ENCODE measurements around the gene PWP2.

Gene PWP2

DNA sequence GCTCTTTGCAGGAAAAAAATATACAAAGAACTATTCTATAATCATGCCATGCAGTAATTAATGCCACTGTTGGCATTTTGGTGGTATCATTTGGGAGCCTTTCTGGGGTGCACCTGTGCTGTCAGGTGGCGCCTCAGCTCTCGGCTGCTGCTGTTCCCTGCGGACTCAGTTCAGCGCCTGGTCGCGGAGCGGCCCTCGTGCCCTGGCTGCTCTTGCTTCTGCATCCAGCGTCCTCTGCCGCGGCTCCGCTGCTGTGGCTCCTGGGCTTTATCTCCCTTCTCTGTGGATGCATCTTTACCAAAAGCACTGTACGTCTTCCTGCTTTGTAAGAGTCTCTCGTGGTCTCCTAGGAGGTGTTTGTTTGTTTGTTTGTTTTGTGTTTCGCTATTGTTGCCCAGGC lies 35.1 kb upstream of the PWP2 start:
- DNase-seq, result no peak
- TF ChIP-seq GATA1 (IDR thresholded peaks at IDR 0.05; ENCODE audit: low read depth, low read length), result no peak
- TF ChIP-seq POLR2A (IDR thresholded peaks at IDR 0.05; ENCODE audit: low read length), result no peak

DNA sequence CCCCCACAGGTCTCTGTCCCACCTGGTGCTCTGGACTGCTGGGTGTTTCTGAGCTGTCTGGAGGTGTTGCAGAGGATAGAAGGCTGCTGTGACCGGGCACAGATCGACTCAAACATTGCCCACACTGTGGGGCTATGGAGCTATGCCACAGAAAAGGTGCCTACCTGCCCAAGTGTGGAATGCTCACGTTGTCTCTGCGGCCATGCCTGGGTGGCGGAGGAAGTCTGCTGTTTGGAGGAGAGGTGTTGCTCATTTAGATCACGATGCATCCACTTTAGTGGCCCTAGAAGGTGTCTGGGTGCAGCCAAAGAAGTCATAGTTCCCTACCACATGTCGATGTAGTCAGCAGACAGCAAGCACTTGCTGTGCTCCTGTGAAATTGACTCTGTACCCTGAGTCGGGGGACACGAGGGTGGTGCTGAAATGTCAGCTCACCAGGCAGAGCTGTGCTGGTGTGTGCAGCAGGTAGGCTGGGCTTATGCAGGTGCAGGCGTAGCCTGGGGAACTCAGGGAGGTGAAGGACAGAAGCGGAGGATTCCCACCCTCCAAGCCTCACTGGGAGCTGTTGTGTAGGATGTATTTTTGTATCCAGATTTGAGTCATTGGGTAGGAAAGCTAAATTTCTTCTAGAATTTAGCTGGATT lies 32.8 kb upstream of the PWP2 start:
- no peak for DNase-seq
- TF ChIP-seq GATA1 (IDR thresholded peaks at IDR 0.05; ENCODE audit: low read depth, low read length), result no peak
- no peak for TF ChIP-seq POLR2A (IDR thresholded peaks at IDR 0.05; ENCODE audit: low read length)

DNA sequence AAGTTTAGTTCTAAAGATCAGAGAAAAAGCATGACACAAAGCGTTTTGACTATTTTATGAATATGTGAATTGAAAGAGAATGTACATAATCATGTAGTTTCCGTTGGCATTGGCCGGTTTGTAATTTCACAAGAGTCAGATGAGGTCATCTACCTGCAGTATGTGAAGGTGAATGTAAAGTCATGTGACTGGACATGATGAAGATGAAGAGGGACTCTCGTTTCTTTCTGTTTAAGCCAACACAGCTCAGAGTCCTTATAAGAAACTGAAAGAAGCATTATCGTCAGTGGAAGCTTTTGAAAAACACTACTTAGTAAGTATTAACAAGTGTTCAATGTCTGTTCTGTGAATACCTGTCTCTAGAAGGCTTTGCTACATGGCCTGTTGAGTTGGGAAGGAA lies 30.9 kb upstream of the PWP2 start:
- TF ChIP-seq GATA1 (IDR thresholded peaks at IDR 0.05; ENCODE audit: low read depth, low read length) (no peak), POLR2A (IDR thresholded peaks at IDR 0.05; ENCODE audit: low read length) (no peak)
- no peak for DNase-seq

DNA sequence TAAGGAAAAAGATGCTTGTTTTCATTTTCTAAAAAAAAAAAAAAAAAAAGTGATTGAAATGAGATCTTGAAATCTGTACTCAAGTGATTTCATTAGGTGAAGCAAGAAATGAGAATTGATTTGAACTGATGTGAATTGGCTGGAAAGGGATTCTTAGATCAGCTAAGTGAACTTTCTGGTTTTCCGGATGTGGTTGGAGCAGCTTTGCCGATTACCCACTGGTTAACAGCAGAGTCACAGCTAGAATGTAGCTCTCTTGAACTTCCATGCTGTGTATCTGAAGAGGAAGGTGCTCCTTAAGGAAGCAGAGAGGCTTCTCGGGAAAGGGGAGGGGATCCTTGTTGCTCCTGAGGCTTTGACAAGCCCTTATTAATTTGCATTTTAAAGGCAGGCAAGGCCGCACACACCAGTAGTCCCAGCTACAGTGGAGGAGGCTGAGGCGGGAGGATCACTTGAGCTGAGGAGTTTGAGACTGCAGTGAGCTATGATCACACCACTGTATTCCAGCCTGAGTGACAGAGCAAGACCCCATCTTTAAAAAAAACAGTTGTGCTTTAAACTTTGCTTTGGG lies 28.7 kb upstream of the PWP2 start:
- DNase-seq, result no peak
- TF ChIP-seq GATA1 (IDR thresholded peaks at IDR 0.05; ENCODE audit: low read depth, low read length), result no peak
- no peak for TF ChIP-seq POLR2A (IDR thresholded peaks at IDR 0.05; ENCODE audit: low read length)

DNA sequence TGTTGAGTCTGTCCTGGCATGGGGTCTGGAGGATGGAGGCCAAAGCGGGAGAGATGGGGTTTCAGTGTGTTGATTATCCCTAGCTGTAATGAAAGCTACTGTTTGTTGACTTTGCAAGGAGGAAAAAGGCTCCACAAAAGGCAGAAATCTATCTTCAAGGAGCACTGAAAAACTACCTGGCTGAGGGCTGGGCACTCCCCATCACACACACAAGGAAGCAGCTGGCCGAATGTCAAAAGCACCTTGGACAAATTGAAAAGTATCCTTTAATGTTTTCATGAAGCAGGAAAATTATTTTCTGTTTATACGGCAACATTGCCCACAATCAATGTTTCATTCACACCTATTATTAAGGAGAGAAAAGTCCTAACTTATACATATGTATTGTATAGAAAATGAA lies 27.8 kb upstream of the PWP2 start:
- no peak for DNase-seq
- TF ChIP-seq GATA1 (IDR thresholded peaks at IDR 0.05; ENCODE audit: low read depth, low read length), result no peak
- no peak for TF ChIP-seq POLR2A (IDR thresholded peaks at IDR 0.05; ENCODE audit: low read length)

DNA sequence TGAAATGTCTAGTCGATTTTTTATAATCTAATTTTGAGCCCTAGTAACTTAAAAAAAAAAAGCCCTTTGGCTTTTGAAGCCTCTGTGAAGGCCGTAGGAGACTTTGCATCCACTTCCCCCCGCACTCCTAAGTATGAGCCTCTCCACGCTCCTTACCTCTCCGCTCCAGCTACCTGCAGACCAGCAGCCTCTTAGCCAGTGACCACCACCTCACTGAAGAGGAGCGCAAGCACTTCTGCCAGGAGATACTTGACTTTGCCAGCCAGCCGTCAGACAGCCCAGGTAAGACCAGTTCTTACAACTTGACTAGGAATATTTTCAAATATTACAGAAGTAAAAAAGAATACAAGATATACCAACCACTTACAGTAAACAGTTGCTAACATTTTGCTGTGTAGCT lies 27.4 kb upstream of the PWP2 start:
- no peak for DNase-seq
- TF ChIP-seq POLR2A (IDR thresholded peaks at IDR 0.05; ENCODE audit: low read length) (no peak), GATA1 (IDR thresholded peaks at IDR 0.05; ENCODE audit: low read depth, low read length) (no peak)

DNA sequence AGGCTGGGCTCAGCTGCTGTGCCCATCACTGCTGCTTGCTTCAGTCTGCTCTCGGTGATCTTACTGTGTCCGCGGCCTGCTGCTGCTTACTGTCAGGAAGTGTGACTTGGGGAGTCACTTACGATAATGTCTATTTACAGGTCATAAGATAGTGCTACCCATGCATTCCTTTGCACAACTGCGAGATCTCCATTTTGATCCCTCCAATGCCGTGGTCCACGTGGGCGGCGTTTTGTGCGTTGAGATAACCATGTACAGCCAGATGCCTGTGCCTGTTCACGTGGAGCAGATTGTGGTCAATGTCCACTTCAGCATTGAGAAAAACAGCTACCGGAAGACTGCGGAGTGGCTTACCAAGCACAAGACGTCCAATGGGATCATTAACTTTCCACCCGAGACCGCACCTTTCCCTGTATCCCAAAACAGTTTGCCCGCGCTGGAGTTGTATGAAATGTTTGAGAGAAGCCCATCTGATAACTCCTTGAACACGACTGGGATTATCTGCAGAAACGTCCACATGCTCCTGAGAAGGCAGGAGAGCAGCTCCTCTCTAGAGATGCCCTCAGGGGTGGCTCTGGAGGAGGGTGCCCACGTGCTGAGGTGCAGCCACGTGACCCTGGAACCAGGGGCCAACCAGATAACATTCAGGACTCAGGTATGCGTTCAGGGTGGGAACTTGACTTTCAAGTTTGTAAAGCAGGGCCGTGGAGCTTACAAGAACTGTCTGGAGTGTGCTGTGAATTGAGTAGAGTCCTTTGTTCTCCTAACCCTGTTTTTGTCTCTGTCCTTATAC lies 24.4 kb upstream of the PWP2 start:
- no peak for DNase-seq

DNA sequence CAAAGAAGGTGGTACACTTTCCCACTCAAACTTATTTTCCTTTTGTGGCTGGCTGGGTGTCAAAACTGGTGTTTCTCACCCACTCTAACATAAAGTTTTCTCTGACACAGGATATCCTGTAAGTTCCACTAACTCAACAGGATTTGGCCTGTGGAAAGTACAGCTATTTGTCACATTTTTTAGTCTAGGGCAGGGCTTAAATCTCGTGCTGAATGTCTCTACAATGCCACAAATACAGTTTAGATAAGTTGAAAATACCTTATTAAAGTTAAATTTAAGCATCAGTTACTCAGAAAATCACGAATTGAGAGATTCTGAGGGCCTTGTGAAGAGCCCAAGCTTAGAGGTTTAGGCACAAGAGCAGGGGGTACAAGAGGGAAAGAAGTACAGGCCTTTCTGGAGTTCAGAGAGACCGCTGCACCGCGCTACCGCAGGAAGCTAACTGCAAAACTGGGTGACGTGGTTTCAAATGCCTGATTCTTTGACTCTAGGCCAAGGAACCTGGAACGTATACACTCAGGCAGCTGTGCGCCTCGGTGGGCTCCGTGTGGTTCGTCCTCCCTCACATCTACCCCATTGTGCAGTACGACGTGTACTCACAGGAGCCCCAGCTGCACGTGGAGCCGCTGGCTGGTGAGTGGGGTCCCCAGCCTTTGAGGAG lies 23.4 kb upstream of the PWP2 start:
- no peak for DNase-seq
- TF ChIP-seq GATA1 (IDR thresholded peaks at IDR 0.05; ENCODE audit: low read depth, low read length) (no peak), POLR2A (IDR thresholded peaks at IDR 0.05; ENCODE audit: low read length) (no peak)

More for the DNA sequence above, 24.4 kb upstream of the PWP2 start:
- TF ChIP-seq POLR2A (IDR thresholded peaks at IDR 0.05; ENCODE audit: low read length) (no peak), GATA1 (IDR thresholded peaks at IDR 0.05; ENCODE audit: low read depth, low read length) (no peak)

DNA sequence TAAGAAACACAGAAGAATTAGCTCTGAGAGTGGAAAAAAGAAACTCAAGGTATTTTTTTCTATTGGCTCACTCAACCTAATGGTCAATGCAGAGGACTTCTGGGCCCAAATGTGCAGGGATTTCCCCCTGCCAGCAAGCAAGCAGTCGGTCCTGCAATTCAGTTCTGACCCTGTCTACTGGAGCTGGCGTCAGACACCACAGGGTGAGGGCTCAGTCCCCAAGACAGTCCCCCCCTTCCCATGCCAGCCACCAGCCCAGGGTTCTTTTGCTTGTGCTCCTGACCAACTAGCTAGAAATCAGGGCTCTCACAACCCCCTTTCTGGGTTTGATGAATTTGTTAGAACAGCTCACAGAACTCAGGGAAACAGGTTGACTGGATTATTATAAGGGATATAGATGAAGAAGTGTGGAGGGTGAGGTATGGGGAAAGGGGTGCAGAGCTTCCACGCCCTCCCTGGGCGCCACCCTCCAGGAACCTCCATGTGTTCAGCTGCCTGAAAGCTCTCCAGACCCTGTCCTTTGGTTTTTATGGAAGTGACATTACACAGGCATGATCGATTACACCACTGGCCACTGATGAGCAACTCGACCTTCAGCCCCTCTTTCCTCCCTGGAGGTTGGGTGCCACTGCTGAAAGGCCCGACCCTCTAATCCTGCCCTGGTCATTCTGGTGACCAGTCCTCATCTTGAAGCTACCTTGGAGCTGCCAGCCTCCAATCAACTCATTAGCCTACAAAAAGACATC lies 22.5 kb upstream of the PWP2 start:
- no peak for TF ChIP-seq POLR2A (IDR thresholded peaks at IDR 0.05; ENCODE audit: low read length)
- no peak for DNase-seq

DNA sequence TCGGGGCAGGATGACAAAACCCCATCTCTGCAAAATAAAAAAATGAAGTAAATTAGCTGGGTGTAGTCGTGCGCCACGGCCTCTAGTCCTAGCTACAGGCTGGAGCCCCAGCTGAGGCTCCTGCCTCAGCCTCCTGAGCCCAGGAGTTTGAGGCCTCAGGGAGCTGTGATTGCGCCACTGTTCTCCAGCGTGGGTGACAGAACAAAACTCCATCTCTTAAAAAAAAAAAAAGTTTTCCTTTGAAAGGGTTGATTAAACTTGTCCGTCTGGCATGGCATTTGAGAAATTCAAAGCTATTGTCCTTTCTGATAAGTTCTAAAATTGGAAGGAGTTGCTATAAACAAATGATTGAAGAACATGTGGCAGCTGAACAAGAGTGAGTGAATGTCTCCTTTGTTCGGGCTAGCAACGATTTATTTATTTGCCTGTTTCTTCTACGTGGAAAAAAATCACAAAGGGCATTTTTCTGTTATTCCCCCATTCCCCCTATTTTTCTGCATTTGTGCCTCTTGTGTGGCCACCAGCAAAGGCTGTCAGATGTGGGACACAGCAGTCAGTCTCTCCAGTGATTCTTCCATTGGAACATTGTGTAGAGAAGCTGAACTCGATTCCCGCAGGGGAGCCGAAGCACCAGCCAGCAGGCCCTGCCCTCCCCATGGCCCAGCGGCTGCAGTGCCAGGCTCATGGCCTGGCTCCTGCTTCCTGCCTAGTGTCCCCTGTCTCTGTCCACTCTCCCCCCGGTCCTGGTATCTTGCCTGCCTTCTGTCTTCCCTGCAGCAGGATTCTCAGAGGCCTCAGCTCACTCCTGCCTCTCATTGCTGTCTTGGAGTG lies 21.5 kb upstream of the PWP2 start:
- TF ChIP-seq POLR2A (IDR thresholded peaks at IDR 0.05; ENCODE audit: low read length), result no peak
- TF ChIP-seq GATA1 (IDR thresholded peaks at IDR 0.05; ENCODE audit: low read depth, low read length), result no peak

DNA sequence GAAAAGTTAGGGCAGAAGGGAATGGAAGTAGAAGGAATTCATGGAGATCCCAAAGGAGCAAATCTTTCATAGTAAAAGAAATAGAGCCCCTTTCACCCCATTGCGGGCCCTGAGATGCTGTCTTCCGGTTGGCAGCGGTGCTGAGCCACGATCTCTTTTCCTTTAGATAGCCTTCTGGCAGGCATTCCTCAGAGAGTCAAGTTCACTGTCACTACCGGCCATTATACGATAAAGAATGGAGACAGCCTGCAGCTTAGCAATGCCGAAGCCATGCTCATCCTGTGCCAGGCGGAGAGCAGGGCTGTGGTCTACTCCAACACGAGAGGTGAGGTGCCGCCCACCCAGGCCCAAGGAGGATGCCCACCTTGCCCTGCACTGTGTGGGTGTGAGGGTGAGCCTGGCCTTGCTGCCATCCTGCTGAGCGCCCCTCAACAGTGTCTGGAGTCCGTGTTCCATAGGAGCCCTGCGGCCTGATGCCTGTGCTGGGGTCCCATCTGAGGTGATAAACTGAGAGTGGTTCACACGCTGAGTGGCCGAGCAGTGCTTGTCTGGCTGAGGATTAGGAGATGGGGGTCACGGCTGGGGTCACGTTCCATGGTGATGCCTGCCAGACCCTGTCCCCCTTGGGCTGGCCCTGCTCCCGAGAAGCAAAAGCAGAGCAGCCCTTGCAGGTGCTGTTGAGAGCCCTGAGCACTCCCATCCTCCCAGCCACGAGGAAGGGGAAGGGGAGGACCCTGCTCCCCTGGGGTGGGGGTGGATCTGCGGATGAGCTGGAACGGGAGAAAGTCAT lies 20.4 kb upstream of the PWP2 start:
- DNase-seq, result no peak
- no peak for TF ChIP-seq POLR2A (IDR thresholded peaks at IDR 0.05; ENCODE audit: low read length)
- TF ChIP-seq GATA1 (IDR thresholded peaks at IDR 0.05; ENCODE audit: low read depth, low read length), result no peak

More for the DNA sequence above, 21.5 kb upstream of the PWP2 start:
- DNase-seq, result no peak

Measured in erythroblast (primary cell).